SU-DHL-6 (cell line): ENCODE measurements around the gene RAB19.

Experiments
- H2AFZ ChIP-seq: fragments of 200-600 bp; sonication (generic); 2 replicates; pipeline ENCODE4 v1.6.1; 2014; ENCODE audit warnings: low read depth, mild to moderate bottlenecking, moderate library complexity, mixed read lengths, antibody characterized with exemption, low read length; ENCODE audit not compliant: severe bottlenecking
- H3F3A ChIP-seq: fragments of 200-600 bp; shearing (Covaris generic); 2 replicates; pipeline ENCODE4 v1.6.0; 2016; ENCODE audit warnings: antibody characterized with exemption, mild to moderate bottlenecking; ENCODE audit not compliant: insufficient read depth
- H3K27ac ChIP-seq: fragments of 200-600 bp; sonication (generic); 2 replicates; pipeline ENCODE4 v1.5.1; 2016; ENCODE audit warnings: low read depth, mild to moderate bottlenecking, low read length, moderate library complexity, mixed read lengths
- H3K27me3 ChIP-seq: fragments of 200-600 bp; sonication (generic), shearing (Covaris generic); 2 replicates; pipeline ENCODE4 v1.6.0; 2014; ENCODE audit warnings: mild to moderate bottlenecking, low read length
- H3K36me3 ChIP-seq: fragments of 200-600 bp; sonication (generic); 2 replicates; pipeline ENCODE4 v1.6.1; 2014; ENCODE audit warnings: mild to moderate bottlenecking, low read length, mixed read lengths
- H3K4me2 ChIP-seq: fragments of 300-600, 200-600 bp; shearing (Covaris generic), sonication (generic); 2 replicates; pipeline ENCODE4 v1.6.0; 2014; ENCODE audit warnings: low read length, low read depth, mild to moderate bottlenecking; ENCODE audit not compliant: poor library complexity, severe bottlenecking
- H3K4me3 ChIP-seq: fragments of 200-600 bp; sonication (generic); 2 replicates; pipeline ENCODE4 v1.5.1; 2014; ENCODE audit warnings: antibody characterized with exemption, low read length, mild to moderate bottlenecking, mixed read lengths; ENCODE audit not compliant: insufficient read depth, poor library complexity, severe bottlenecking
- H3K79me2 ChIP-seq: fragments of 200-600 bp; sonication (generic); 2 replicates; pipeline ENCODE4 v1.6.1; 2014; ENCODE audit warnings: mild to moderate bottlenecking, low read length, moderate library complexity; ENCODE audit not compliant: insufficient read depth
- H3K9ac ChIP-seq: fragments of 200-600 bp; sonication (generic); 2 replicates; pipeline ENCODE4 v1.7.0; 2014; ENCODE audit warnings: mild to moderate bottlenecking, low read length
- H3K9me2 ChIP-seq: fragments of 200-600 bp; sonication (generic); replicated peaks from 2 replicates; pipeline ENCODE4 v1.6.1; 2014; ENCODE audit warnings: low read length; ENCODE audit not compliant: insufficient read depth
- H3K9me3 ChIP-seq: fragments of 200-600 bp; sonication (generic); 2 replicates; pipeline ENCODE4 v1.6.1; 2014; ENCODE audit warnings: low read length, mixed read lengths; ENCODE audit not compliant: insufficient read depth
- H4K20me1 ChIP-seq: fragments of 200-600 bp; sonication (generic); 2 replicates; pipeline ENCODE4 v1.6.1; 2014; ENCODE audit warnings: low read depth, mild to moderate bottlenecking, antibody characterized with exemption, low read length, moderate library complexity, mixed read lengths
- EZH2phosphoT487 ChIP-seq: fragments of 200-600 bp; sonication (generic), shearing (Covaris generic); conservative IDR thresholded peaks from 2 replicates; pipeline ENCODE4 v1.6.1; 2018; ENCODE audit warnings: mild to moderate bottlenecking, antibody characterized with exemption, low read length, moderate library complexity, mixed read lengths
- TF ChIP-seq, protein P1 (sequence below): fragments of 200-600 bp; sonication (generic); IDR thresholded peaks from one replicate; pipeline ENCODE4 v1.5.1; 2017; ENCODE audit warnings: antibody characterized with exemption, mild to moderate bottlenecking, low read length, moderate library complexity; ENCODE audit not compliant: insufficient read depth, poor library complexity, severe bottlenecking

The RAB19 gene

DNA sequence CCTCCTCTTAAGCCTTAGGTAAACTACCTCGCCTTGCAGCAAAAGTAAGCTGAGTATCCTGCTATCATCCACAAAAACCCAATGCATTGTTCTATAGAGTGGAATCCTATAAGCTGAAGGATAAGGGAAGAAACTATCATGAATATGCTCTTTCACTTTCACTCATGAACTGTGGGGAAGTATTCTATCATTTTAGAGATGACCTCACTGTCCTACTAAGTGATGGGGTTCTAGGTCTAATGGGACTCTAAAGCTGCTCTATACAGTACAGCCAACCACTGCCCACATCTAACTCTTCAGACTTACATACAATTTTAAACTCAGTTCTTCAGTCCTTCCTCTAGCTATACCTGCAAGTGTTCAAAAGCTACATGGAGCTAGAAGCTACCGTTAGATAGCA lies 59.3 kb downstream of the RAB19 start:
- H3K9me2 ChIP-seq, result no peaks in the 10 kb centered on the region
- no peaks in the 10 kb centered on the region for H3K27me3 ChIP-seq
- no peak overlapping the region for H3K9ac ChIP-seq
- H3K4me3 ChIP-seq, result no peak overlapping the region
- H2AFZ ChIP-seq, result no peak overlapping the region
- H3K79me2 ChIP-seq, result peaks cover 6% of the 10 kb centered on the region; the same call in 1 of the 2 replicates
- no peaks in the 10 kb centered on the region for H3K9me3 ChIP-seq
- H4K20me1 ChIP-seq, result no peaks in the 10 kb centered on the region
- H3K27ac ChIP-seq, result no peak overlapping the region
- TF ChIP-seq, protein P1, sequence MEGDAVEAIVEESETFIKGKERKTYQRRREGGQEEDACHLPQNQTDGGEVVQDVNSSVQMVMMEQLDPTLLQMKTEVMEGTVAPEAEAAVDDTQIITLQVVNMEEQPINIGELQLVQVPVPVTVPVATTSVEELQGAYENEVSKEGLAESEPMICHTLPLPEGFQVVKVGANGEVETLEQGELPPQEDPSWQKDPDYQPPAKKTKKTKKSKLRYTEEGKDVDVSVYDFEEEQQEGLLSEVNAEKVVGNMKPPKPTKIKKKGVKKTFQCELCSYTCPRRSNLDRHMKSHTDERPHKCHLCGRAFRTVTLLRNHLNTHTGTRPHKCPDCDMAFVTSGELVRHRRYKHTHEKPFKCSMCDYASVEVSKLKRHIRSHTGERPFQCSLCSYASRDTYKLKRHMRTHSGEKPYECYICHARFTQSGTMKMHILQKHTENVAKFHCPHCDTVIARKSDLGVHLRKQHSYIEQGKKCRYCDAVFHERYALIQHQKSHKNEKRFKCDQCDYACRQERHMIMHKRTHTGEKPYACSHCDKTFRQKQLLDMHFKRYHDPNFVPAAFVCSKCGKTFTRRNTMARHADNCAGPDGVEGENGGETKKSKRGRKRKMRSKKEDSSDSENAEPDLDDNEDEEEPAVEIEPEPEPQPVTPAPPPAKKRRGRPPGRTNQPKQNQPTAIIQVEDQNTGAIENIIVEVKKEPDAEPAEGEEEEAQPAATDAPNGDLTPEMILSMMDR, result no peak
- no peak for TF ChIP-seq EZH2phosphoT487
- no peaks in the 10 kb centered on the region for H3F3A ChIP-seq
- H3K36me3 ChIP-seq, result no peaks in the 10 kb centered on the region
- no peak overlapping the region for H3K4me2 ChIP-seq

DNA sequence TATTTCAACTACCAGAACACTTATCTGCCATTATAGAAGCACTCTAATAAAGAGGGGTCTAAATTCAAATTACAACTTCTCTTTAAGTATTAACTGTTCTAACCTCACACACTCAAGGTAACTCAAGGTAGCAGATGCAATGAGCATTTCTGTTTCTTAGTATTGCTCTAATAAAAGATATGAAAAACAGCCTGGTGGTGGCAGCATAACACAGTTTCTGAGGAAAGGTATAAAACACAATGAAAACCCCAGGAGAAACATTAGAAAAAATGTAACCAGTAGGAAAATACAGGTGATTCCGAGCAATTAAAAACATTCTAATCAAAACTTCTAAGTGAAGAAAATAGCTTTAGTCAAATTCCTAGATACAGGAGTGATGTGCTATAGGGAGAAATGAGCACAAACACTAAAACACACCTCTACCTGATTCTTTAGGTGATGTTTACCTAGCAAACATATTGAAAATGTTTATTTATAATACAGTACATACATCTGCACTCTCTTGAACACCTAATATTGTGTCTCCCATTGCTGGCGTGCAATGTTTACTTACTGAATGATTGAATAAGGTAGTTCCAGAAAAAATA lies 72.0 kb downstream of the RAB19 start:
- H3F3A ChIP-seq, result peaks cover 13% of the 10 kb centered on the region; the same call in 1 of the 2 replicates
- H3K4me2 ChIP-seq, result peak overlapping the region; percentile 12
- H3K79me2 ChIP-seq, result peaks cover 79% of the 10 kb centered on the region
- H3K27ac ChIP-seq, result no peak overlapping the region
- no peak for TF ChIP-seq EZH2phosphoT487
- TF ChIP-seq, protein P1, result peak; percentile 56
- no peaks in the 10 kb centered on the region for H3K36me3 ChIP-seq
- H3K4me3 ChIP-seq, result no peak overlapping the region
- H4K20me1 ChIP-seq, result peaks cover 19% of the 10 kb centered on the region; the same call in 1 of the 2 replicates
- H3K9ac ChIP-seq, result no peak overlapping the region
- H3K27me3 ChIP-seq, result no peaks in the 10 kb centered on the region
- H3K9me2 ChIP-seq, result no peaks in the 10 kb centered on the region
- H2AFZ ChIP-seq, result no peak overlapping the region
- no peaks in the 10 kb centered on the region for H3K9me3 ChIP-seq

DNA sequence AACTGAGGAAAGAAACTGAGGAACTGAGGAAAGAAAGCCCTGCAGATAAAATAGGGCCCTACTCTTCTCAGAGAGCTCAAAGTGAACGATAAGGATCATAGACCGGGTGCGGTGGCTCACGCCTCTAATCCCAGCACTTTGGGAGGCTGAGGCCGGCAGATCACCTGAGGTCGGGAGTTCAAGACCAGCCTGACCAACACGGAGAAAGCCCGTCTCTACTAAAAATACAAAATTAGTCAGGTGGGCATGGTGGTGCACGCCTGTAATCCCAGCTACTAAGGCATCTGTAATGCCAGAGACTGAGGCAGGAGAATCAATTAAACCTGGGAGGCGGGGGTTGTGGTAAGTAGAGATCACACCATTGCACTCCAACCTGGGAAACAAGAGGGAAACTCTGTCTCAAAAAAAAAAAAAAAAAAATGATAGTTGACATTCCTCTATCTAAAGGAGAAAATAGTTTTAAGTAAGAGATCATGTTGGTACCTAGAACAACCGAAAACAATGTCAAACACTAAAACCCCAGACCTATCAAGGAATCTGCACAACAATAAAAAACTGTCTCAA lies 72.9 kb downstream of the RAB19 start:
- Histone ChIP-seq H3F3A (peaks cover 13% of the 10 kb centered on the region; the same call in 1 of the 2 replicates), H3K4me2 (peak overlapping the region; percentile 33), H3K27me3 (no peaks in the 10 kb centered on the region), H3K4me3 (no peak overlapping the region), H2AFZ (no peak overlapping the region), H3K36me3 (no peaks in the 10 kb centered on the region), H3K27ac (no peak overlapping the region), H3K79me2 (peaks cover 70% of the 10 kb centered on the region), H4K20me1 (peaks cover 19% of the 10 kb centered on the region; the same call in 1 of the 2 replicates), H3K9me3 (no peaks in the 10 kb centered on the region), H3K9ac (no peak overlapping the region), H3K9me2 (no peaks in the 10 kb centered on the region)
- TF ChIP-seq EZH2phosphoT487, result no peak
- TF ChIP-seq, protein P1, result no peak
